Mesenchymal stem cell (in vitro differentiated cells and primary cell): ENCODE results near the gene IGFBP5.
A peak's percentile ranks its signal among the peaks of the same experiment; 100 is the strongest.

Experiments used
- DNase-seq: peaks from one replicate; pipeline ENCODE4 v3.0.0-alpha.2; 2013
- H2AFZ ChIP-seq: one replicate; pipeline ENCODE4 v1.6.1; 2013; ENCODE audit warnings: low read depth, mild to moderate bottlenecking, control low read depth, inconsistent platforms, low read length, moderate library complexity
- H2AK5ac ChIP-seq: 2 replicates; pipeline ENCODE4 v1.6.1; 2013; ENCODE audit warnings: low read length, moderate library complexity, mild to moderate bottlenecking, inconsistent platforms; ENCODE audit not compliant: severe bottlenecking
- H2BK120ac ChIP-seq: one replicate; pipeline ENCODE4 v1.6.1; 2013; ENCODE audit warnings: low read depth, mild to moderate bottlenecking, inconsistent platforms, low read length, moderate library complexity
- H2BK12ac ChIP-seq, 2 experiments: one replicate each; pipeline ENCODE4 v1.6.1; 2013; ENCODE audit warnings: inconsistent platforms in 2 of 2, low read length in 2 of 2, mild to moderate bottlenecking in 2 of 2, moderate library complexity in 2 of 2, control low read depth in 1 of 2
- H2BK15ac ChIP-seq: one replicate; pipeline ENCODE4 v1.6.1; 2013; ENCODE audit warnings: mild to moderate bottlenecking, low read depth, inconsistent platforms; ENCODE audit not compliant: poor library complexity, severe bottlenecking
- H2BK5ac ChIP-seq: 2 replicates; pipeline ENCODE4 v1.6.1; 2013; ENCODE audit warnings: low read depth, mild to moderate bottlenecking, low read length, control low read depth, inconsistent platforms; ENCODE audit not compliant: poor library complexity, severe bottlenecking
- H3K14ac ChIP-seq, 2 experiments: one replicate each; pipeline ENCODE4 v1.6.1; 2013; ENCODE audit warnings: inconsistent platforms in 2 of 2, low read length in 2 of 2, control low read depth in 1 of 2, mild to moderate bottlenecking in 1 of 2, moderate library complexity in 1 of 2
- H3K18ac ChIP-seq, 2 experiments: one replicate each; pipeline ENCODE4 v1.6.1; 2013; ENCODE audit warnings: inconsistent platforms in 2 of 2, low read length in 2 of 2, control low read depth in 1 of 2, low read depth in 1 of 2, mild to moderate bottlenecking in 1 of 2
- H3K23ac ChIP-seq, 2 experiments: one replicate each; pipeline ENCODE4 v1.6.1; 2013; ENCODE audit warnings: inconsistent platforms in 2 of 2, low read length in 2 of 2, mild to moderate bottlenecking in 2 of 2, moderate library complexity in 2 of 2, control low read depth in 1 of 2
- H3K27ac ChIP-seq: 2 replicates; pipeline ENCODE4 v1.5.1; 2013; ENCODE audit warnings: mild to moderate bottlenecking, moderate library complexity, low read length, control low read depth, inconsistent platforms; ENCODE audit not compliant: poor library complexity, severe bottlenecking
- H3K27me3 ChIP-seq, 2 experiments: 2 replicates each; pipeline versions ENCODE4 v1.6.1 to v1.7.0; 2013; ENCODE audit warnings: low read length in 2 of 2, mild to moderate bottlenecking in 2 of 2, moderate library complexity in 2 of 2, control low read depth in 1 of 2, inconsistent platforms in 1 of 2; ENCODE audit not compliant: control insufficient read depth in 1 of 2, insufficient read depth in 1 of 2
- H3K36me3 ChIP-seq, 2 experiments: 2 replicates each; pipeline versions ENCODE4 v1.6.1 to v1.7.0; 2013; ENCODE audit warnings: low read length in 2 of 2, control low read depth in 1 of 2, inconsistent platforms in 1 of 2, low read depth in 1 of 2, mild to moderate bottlenecking in 1 of 2; ENCODE audit not compliant: insufficient read depth in 2 of 2, control insufficient read depth in 1 of 2
- H3K4ac ChIP-seq, 2 experiments: one replicate each; pipeline ENCODE4 v1.6.1; 2013; ENCODE audit warnings: inconsistent platforms in 2 of 2, low read length in 2 of 2, mild to moderate bottlenecking in 2 of 2, moderate library complexity in 2 of 2, control low read depth in 1 of 2, low read depth in 1 of 2
- H3K4me1 ChIP-seq: 2 replicates; pipeline ENCODE4 v1.6.1; 2013; ENCODE audit warnings: low read depth, low read length, control low read depth; ENCODE audit not compliant: control insufficient read depth, insufficient read depth
- H3K4me2 ChIP-seq: 2 replicates; pipeline ENCODE4 v1.6.1; 2013; ENCODE audit warnings: low read length, mild to moderate bottlenecking, inconsistent platforms; ENCODE audit not compliant: poor library complexity, severe bottlenecking
- H3K4me3 ChIP-seq, 2 experiments: 2 replicates each; pipeline versions ENCODE4 v1.5.1 to v1.7.0; 2013; ENCODE audit warnings: low read length in 2 of 2, mild to moderate bottlenecking in 2 of 2, control low read depth in 1 of 2, low read depth in 1 of 2; ENCODE audit not compliant: insufficient read depth in 1 of 2
- H3K79me1 ChIP-seq: replicated peaks from 2 replicates; pipeline ENCODE4 v1.6.1; 2013; ENCODE audit warnings: mild to moderate bottlenecking, control low read depth, low read length, inconsistent platforms; ENCODE audit not compliant: poor library complexity, severe bottlenecking
- H3K9ac ChIP-seq: 2 replicates; pipeline ENCODE4 v1.7.0; 2013; ENCODE audit warnings: mild to moderate bottlenecking, low read length, moderate library complexity
- H3K9me3 ChIP-seq: 2 replicates; pipeline ENCODE4 v1.7.0; 2013; ENCODE audit warnings: mild to moderate bottlenecking, low read length; ENCODE audit not compliant: control insufficient read depth
- H4K8ac ChIP-seq: one replicate; pipeline ENCODE4 v1.6.1; 2013; ENCODE audit warnings: inconsistent platforms, mild to moderate bottlenecking, low read length, moderate library complexity
- H4K91ac ChIP-seq: one replicate; pipeline ENCODE4 v1.6.1; 2013; ENCODE audit warnings: mild to moderate bottlenecking, low read length, inconsistent platforms
- WGBS: methylation state at CpG from one replicate; pipeline ENCODE4 v1.1.7; 2013; ENCODE audit warnings: mixed read lengths; 5-methylcytosine and 5-hydroxymethylcytosine counted together

Gene IGFBP5

DNA sequence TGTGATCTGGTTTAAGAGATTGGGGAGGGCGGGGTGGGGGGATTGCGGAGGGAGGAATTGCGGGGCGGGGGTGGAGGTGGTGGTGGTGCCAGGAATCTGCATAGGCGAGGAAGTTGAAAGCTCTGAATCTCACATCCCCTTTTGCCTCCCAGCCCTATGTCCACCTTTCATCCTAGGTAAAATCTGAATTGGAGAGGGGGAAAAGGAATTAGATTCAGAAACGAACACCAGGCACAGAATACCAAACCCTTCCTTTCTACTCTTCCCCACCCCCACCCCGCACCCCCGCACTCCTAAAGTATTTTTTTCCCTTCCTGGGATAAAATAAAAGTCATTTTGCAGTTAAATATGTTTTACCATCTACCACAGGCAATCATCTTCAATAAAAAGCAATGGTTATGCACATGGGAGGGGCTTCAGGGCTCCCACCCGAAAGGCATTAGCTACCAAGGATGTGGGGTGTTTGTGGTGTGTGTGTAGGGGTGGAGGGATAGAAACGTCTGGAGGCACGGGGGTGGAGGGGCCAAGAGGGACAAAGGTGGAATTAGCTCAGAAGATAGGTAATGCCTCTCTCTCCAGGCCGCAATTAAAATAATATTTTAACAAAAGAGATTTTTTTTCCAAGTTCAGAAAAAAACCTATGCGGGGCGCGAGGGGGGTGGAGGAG, 1.8 kb downstream of the IGFBP5 start:
- Histone ChIP-seq H3K4ac (peak overlapping the region in 1 of 2 experiments; percentile 71), H2BK120ac (no peak overlapping the region), H4K91ac (no peak overlapping the region), H2AK5ac (no peak overlapping the region), H3K9me3 (no peaks in the 10 kb centered on the region), H2AFZ (no peak overlapping the region), H3K18ac (no peak overlapping the region), H3K4me1 (peaks cover 28% of the 10 kb centered on the region), H3K23ac (no peak overlapping the region), H3K9ac (peak overlapping the region; percentile 95), H3K27ac (no peak overlapping the region), H2BK5ac (no peak overlapping the region), H3K4me2 (peak overlapping the region; percentile 79), H3K27me3 (no peaks in the 10 kb centered on the region), H3K36me3 (peaks cover 10 to 19% of the 10 kb centered on the region in 2 experiments), H4K8ac (no peak overlapping the region), H2BK15ac (no peak overlapping the region), H3K79me1 (peaks cover 7% of the 10 kb centered on the region), H3K14ac (no peak overlapping the region), H2BK12ac (peak overlapping the region in 1 of 2 experiments; percentile 75), H3K4me3 (peak overlapping the region; percentile 54 to 91)
- DNase-seq = peak; percentile 44
- WGBS = 0% methylated on average over 5 of the region's 15 CpGs

DNA sequence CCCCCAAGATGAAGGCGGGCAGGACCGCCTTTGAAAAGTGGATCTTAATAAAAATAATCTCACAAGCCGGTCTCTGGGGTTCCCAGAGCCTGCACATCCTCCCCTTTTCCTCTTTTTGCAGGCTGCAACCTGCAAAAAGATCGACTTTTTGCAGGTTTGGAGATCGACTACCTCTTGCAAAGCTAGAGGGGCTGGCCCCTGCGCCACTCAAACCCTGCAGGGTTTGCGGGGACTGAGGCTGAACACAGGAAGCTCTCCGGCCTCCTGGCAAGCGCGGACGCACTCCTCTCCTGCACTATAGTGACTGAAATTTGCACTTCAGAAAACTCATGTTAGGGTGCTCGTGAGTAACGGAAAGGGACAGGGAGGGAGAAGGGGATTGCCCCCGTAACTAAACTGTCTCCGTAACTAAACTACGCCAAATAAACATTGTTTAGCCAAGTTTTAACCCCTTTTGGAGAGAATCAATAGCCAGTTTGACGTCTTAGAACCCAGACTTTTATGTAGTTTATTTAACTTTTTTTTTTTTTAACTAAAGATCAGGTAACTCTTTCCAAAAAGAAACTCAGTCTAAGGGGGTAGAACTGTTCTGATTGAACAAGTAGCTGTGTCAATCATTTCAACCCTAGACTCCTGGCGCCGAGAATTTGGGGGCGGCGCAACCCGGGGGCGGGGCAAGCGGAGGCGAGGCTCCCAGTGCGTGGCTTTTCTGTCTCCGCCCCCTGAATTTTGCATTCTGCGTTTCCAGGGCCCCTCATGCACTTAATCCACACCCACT, 2.5 kb downstream of the IGFBP5 start:
- no peak overlapping the region for H2BK12ac ChIP-seq

DNA sequence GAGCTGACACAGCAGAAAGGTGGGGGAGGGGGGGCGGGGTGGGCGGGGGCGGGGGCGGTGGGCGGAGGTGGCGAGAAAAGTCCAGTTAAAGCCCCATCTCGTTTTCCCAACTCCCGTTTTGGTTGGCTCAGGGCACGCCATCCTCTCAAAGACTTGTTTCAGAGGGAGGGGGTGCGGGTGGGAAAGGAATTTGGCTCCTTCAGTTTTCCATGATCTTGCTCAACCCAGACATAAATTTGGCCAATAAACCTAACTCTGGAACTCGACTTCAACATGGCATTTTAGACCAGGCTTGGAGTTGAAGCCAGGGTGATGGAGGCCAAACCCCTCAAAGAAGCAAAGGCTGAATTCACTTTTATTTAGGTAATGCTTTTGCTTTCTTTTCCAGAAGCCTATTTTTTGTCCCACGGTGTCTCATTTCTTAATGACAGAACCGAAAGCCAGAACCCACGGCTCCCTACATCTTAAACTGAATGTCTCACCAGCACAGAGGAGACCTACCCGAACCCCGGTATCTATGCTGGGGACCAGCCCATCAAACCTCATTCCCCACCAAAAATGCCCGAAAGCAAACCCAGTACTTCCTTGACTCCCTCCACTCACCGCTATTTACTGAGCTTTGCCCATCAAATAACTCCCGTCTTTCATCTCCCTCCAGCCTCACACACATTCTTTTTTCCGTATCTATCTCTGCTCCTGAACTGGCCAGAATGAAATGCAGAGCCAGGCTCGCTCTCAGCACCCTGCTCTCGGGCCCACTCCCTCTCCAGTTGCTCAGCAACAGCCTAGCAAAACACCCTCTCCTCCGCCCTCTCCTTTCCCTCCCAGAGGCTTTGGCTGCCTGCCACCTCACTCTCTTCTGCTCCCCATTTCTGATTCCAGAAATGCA, 4.3 kb downstream of the IGFBP5 start:
- Histone ChIP-seq H2BK12ac (no peak overlapping the region), H2BK5ac (no peak overlapping the region), H3K9me3 (no peaks in the 10 kb centered on the region), H3K36me3 (peaks cover 12 to 42% of the 10 kb centered on the region in 2 experiments), H4K91ac (no peak overlapping the region), H3K4ac (peak overlapping the region in 1 of 2 experiments; percentile 33), H2BK15ac (no peak overlapping the region), H4K8ac (no peak overlapping the region), H3K27me3 (no peaks in the 10 kb centered on the region), H2AK5ac (no peak overlapping the region), H2AFZ (no peak overlapping the region), H3K23ac (no peak overlapping the region), H3K4me3 (peak overlapping the region; percentile 23 to 89), H3K79me1 (peaks cover 9% of the 10 kb centered on the region), H3K9ac (peak overlapping the region; percentile 95), H2BK120ac (no peak overlapping the region), H3K4me2 (peak overlapping the region; percentile 59), H3K18ac (no peak overlapping the region), H3K14ac (no peak overlapping the region), H3K4me1 (peaks cover 30% of the 10 kb centered on the region), H3K27ac (peak overlapping the region; percentile 4)
- 20% methylated on average over 13 of the region's 23 CpGs for WGBS
- peak; percentile 91 for DNase-seq

More for the DNA sequence above, 2.5 kb downstream of the IGFBP5 start:
- Histone ChIP-seq H3K18ac (no peak overlapping the region), H3K4me3 (peak overlapping the region; percentile 51 to 89), H3K9me3 (no peaks in the 10 kb centered on the region), H4K8ac (no peak overlapping the region), H2BK5ac (no peak overlapping the region), H3K9ac (peak overlapping the region; percentile 95), H2BK120ac (no peak overlapping the region), H3K4me1 (peaks cover 29% of the 10 kb centered on the region), H3K27ac (peak overlapping the region; percentile 14), H3K4me2 (peak overlapping the region; percentile 75), H2AK5ac (no peak overlapping the region), H2BK15ac (no peak overlapping the region), H3K27me3 (no peaks in the 10 kb centered on the region), H4K91ac (no peak overlapping the region), H3K79me1 (peaks cover 7% of the 10 kb centered on the region), H3K36me3 (peaks cover 12 to 26% of the 10 kb centered on the region in 2 experiments), H3K14ac (no peak overlapping the region), H3K4ac (no peak overlapping the region), H2AFZ (peak overlapping the region; percentile 33), H3K23ac (no peak overlapping the region)
- 0% methylated on average over 17 of the region's 28 CpGs for WGBS
- DNase-seq = peak; percentile 85
